Stimulated activated naive CD8-positive, alpha-beta T cell treated with anti-CD3 and anti-CD28 coated beads, Interleukin-15, Interleukin-2, amounts not matched to agents 100 U/mL and 50 U/mL, for 24 hours (primary cell): ENCODE results near the gene PRKN.
"Not testable (repeated sequence)": the region's sequence is repeated elsewhere in the genome, so short reads cannot be mapped to it uniquely, and the experiment has no call there.

Source experiments
- ATAC-seq: fragments of 150-1000 bp; cut with Tn5 transposase; one replicate; pipeline ENCODE4 v1.10.0; 2021
- DNase-seq: peaks from one replicate; pipeline ENCODE4 v3.0.0; 2021

PRKN gene

GRCh38 chr6:162450358-162450757 is 277.2 kb downstream of the PRKN start:
- DNase-seq (no peak), ATAC-seq (no peak)

GRCh38 chr6:162448294-162448693 is 279.3 kb downstream of the PRKN start:
- ATAC-seq, result no peak
- no peak for DNase-seq

GRCh38 chr6:162443101-162443500 is 284.5 kb downstream of the PRKN start:
- DNase-seq (no peak), ATAC-seq (no peak)

- ATAC-seq (no peak), DNase-seq (no peak)
Measured at GRCh38 chr6:162442687-162443086, 284.9 kb downstream of the PRKN start.

- ATAC-seq, result no peak
Measured at GRCh38 chr6:162441991-162442390, 285.6 kb downstream of the PRKN start.

GRCh38 chr6:162438980-162439379 is 288.6 kb downstream of the PRKN start:
- no peak for ATAC-seq

More at GRCh38 chr6:162441991-162442390, 285.6 kb downstream of the PRKN start:
- no peak for DNase-seq

GRCh38 chr6:162435071-162435470 is 292.5 kb downstream of the PRKN start:
- DNase-seq, result no peak
- ATAC-seq, result no peak

More at GRCh38 chr6:162438980-162439379, 288.6 kb downstream of the PRKN start:
- DNase-seq, result no peak

GRCh38 chr6:162421004-162421403 is 306.6 kb downstream of the PRKN start:
- DNase-seq, result no peak
- ATAC-seq, result no peak

GRCh38 chr6:162416831-162417537 is 310.6 kb downstream of the PRKN start:
- DNase-seq (no peak), ATAC-seq (no peak)

GRCh38 chr6:162416307-162416706 is 311.3 kb downstream of the PRKN start:
- DNase-seq (no peak), ATAC-seq (no peak)

- ATAC-seq, result no peak
- DNase-seq, result no peak
Measured at GRCh38 chr6:162409741-162410691, 317.6 kb downstream of the PRKN start.

GRCh38 chr6:162408826-162409535 is 318.6 kb downstream of the PRKN start:
- no peak for DNase-seq

GRCh38 chr6:162404951-162405350 is 322.6 kb downstream of the PRKN start:
- no peak for DNase-seq
- ATAC-seq, result no peak

More at GRCh38 chr6:162408826-162409535, 318.6 kb downstream of the PRKN start:
- ATAC-seq, result no peak

- no peak for ATAC-seq
- no peak for DNase-seq
Measured at GRCh38 chr6:162403031-162403430, 324.5 kb downstream of the PRKN start.

GRCh38 chr6:162395181-162395580 is 332.4 kb downstream of the PRKN start:
- ATAC-seq, result no peak

GRCh38 chr6:162390961-162391811 is 336.4 kb downstream of the PRKN start:
- DNase-seq, ATAC-seq: not testable (repeated sequence)

More at GRCh38 chr6:162395181-162395580, 332.4 kb downstream of the PRKN start:
- no peak for DNase-seq

GRCh38 chr6:162389343-162390085 is 338.1 kb downstream of the PRKN start:
- ATAC-seq, result no peak
- no peak for DNase-seq

- no peak for ATAC-seq
- no peak for DNase-seq
Measured at GRCh38 chr6:162388383-162388777, 339.2 kb downstream of the PRKN start.

GRCh38 chr6:162387718-162388382 is 339.7 kb downstream of the PRKN start:
- DNase-seq (no peak), ATAC-seq (no peak)

GRCh38 chr6:162385980-162386379 is 341.6 kb downstream of the PRKN start:
- ATAC-seq (no peak), DNase-seq (no peak)
